Osteocyte (in vitro differentiated cells): ENCODE measurements around the gene USP5. TPM values are rescaled to one million over a fixed set of nuclear protein-coding genes. Genes with fewer than 3 reads are reported as not detected.
A peak's percentile ranks its signal among the peaks of the same experiment; 100 is the strongest.

Source experiments
- DNase-seq: peaks from one replicate; pipeline ENCODE4 v3.0.0; 2021; ENCODE audit warnings: mixed read lengths; ENCODE audit not compliant: unreplicated experiment; ENCODE audit errors: extremely low spot score
- H3K27ac Mint-ChIP-seq: one replicate; pipeline ENCODE4 v1.8.0; 2021; ENCODE audit warnings: mild to moderate bottlenecking, mixed read lengths; ENCODE audit not compliant: unreplicated experiment
- H3K27me3 Mint-ChIP-seq: one replicate; pipeline ENCODE4 v1.8.0; 2021; ENCODE audit warnings: mixed read lengths; ENCODE audit not compliant: unreplicated experiment
- H3K36me3 Mint-ChIP-seq: one replicate; pipeline ENCODE4 v1.8.0; 2021; ENCODE audit warnings: mixed read lengths; ENCODE audit not compliant: unreplicated experiment
- H3K4me1 Mint-ChIP-seq: one replicate; pipeline ENCODE4 v1.8.0; 2021; ENCODE audit warnings: mixed read lengths; ENCODE audit not compliant: unreplicated experiment
- H3K4me3 Mint-ChIP-seq: one replicate; pipeline ENCODE4 v1.8.0; 2021; ENCODE audit warnings: mild to moderate bottlenecking, moderate library complexity, mixed read lengths; ENCODE audit not compliant: unreplicated experiment
- H3K9me3 Mint-ChIP-seq: one replicate; pipeline ENCODE4 v1.8.0; 2021; ENCODE audit warnings: mixed read lengths; ENCODE audit not compliant: unreplicated experiment
- long read RNA-seq: library from polyadenylated mRNA; unstranded; transcript quantifications from one replicate; pipeline ENCODE4 v2.0.0, GENCODE V29; 2021
- total RNA-seq: library from RNA; stranded (reverse); gene quantifications from 2 replicates; pipeline ENCODE4 v1.2.1, GENCODE V29; 2021
- TF ChIP-seq, protein P1 (sequence below): fragments of 200-600 bp; sonication (generic); IDR thresholded peaks from 2 replicates; pipeline ENCODE4 v1.5.0; 2021; ENCODE audit warnings: antibody characterized with exemption, mild to moderate bottlenecking, moderate library complexity

USP5 gene, protein sequence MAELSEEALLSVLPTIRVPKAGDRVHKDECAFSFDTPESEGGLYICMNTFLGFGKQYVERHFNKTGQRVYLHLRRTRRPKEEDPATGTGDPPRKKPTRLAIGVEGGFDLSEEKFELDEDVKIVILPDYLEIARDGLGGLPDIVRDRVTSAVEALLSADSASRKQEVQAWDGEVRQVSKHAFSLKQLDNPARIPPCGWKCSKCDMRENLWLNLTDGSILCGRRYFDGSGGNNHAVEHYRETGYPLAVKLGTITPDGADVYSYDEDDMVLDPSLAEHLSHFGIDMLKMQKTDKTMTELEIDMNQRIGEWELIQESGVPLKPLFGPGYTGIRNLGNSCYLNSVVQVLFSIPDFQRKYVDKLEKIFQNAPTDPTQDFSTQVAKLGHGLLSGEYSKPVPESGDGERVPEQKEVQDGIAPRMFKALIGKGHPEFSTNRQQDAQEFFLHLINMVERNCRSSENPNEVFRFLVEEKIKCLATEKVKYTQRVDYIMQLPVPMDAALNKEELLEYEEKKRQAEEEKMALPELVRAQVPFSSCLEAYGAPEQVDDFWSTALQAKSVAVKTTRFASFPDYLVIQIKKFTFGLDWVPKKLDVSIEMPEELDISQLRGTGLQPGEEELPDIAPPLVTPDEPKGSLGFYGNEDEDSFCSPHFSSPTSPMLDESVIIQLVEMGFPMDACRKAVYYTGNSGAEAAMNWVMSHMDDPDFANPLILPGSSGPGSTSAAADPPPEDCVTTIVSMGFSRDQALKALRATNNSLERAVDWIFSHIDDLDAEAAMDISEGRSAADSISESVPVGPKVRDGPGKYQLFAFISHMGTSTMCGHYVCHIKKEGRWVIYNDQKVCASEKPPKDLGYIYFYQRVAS
- total RNA-seq, result 113 and 114 TPM in 2 replicates
- long read RNA-seq, partial matches to known transcripts, result 4 of 10 reads
- long read RNA-seq, other reads (novel, unspliced or antisense), result 2 of 10 reads

GRCh38 chr12:6851921-6852650 is at the start of gene USP5:
Gene USP5, plus strand, starts transcription at chr12:6852150. Its CDS starts 30 bp downstream, at chr12:6852180.
- Mint-ChIP-seq H3K27ac (peak within 1 kb of the TSS; percentile 99), H3K36me3 (peaks cover 13% of the 10 kb centered on the region), H3K27me3 (no peaks in the 10 kb centered on the region), H3K4me3 (peak within 1 kb of the TSS; percentile 97), H3K4me1 (peaks cover 34% of the 10 kb centered on the region), H3K9me3 (no peaks in the 10 kb centered on the region)
- TF ChIP-seq, protein P1, sequence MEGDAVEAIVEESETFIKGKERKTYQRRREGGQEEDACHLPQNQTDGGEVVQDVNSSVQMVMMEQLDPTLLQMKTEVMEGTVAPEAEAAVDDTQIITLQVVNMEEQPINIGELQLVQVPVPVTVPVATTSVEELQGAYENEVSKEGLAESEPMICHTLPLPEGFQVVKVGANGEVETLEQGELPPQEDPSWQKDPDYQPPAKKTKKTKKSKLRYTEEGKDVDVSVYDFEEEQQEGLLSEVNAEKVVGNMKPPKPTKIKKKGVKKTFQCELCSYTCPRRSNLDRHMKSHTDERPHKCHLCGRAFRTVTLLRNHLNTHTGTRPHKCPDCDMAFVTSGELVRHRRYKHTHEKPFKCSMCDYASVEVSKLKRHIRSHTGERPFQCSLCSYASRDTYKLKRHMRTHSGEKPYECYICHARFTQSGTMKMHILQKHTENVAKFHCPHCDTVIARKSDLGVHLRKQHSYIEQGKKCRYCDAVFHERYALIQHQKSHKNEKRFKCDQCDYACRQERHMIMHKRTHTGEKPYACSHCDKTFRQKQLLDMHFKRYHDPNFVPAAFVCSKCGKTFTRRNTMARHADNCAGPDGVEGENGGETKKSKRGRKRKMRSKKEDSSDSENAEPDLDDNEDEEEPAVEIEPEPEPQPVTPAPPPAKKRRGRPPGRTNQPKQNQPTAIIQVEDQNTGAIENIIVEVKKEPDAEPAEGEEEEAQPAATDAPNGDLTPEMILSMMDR, result no peak
- DNase-seq, result peak; percentile 99

DNA sequence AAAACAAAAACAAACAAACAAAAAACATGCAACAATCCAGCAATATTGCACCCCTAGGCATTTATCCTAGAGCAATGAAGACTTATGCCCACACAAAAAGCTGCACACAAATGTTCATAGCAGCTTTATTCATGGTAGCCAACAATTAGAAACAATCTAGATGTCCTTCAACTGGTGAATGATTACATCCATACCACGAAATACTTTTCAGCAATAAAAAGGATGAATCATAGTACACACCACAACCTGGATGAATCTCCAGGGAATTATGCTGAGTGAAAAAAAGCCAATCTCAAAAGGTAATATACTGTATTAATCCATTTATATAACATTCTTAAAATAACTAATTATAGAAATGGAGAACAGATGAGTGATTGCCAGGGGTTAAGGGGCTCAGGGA is 44.8 kb upstream of the USP5 start:
- no peak overlapping the region for H3K4me3 Mint-ChIP-seq
- no peaks in the 10 kb centered on the region for H3K4me1 Mint-ChIP-seq
- H3K36me3 Mint-ChIP-seq, result peaks cover 2% of the 10 kb centered on the region
- H3K27ac Mint-ChIP-seq, result no peak overlapping the region
- peaks cover 16% of the 10 kb centered on the region for H3K27me3 Mint-ChIP-seq
- H3K9me3 Mint-ChIP-seq, result peaks cover 4% of the 10 kb centered on the region
- no peak for DNase-seq
- TF ChIP-seq, protein P1, result no peak

DNA sequence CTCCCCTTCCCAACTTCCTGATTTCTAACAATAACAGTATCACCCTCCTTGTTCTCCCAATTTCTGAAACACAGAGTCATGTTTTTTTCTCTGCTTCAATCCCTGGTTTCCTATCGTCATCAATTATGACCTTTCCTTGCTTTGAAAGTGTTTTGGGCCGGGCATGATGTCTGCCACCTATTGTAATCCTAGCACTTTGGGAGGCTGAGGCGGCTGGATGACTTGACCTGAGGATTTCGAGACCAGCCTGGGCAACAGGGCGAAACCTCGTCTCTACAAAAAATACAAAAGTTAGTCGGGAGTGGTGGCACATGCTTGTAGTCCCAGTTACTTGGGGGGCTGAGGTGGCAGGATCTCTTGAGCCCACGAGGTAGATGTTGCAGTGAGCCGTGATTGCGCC is 42.9 kb upstream of the USP5 start:
- no peak overlapping the region for H3K27ac Mint-ChIP-seq
- H3K4me1 Mint-ChIP-seq, result no peaks in the 10 kb centered on the region
- peaks cover 2% of the 10 kb centered on the region for H3K36me3 Mint-ChIP-seq
- TF ChIP-seq, protein P1, result no peak
- H3K9me3 Mint-ChIP-seq, result peaks cover 3% of the 10 kb centered on the region
- peaks cover 25% of the 10 kb centered on the region for H3K27me3 Mint-ChIP-seq
- H3K4me3 Mint-ChIP-seq, result no peak overlapping the region
- no peak for DNase-seq

- H3K36me3 Mint-ChIP-seq, result peaks cover 2% of the 10 kb centered on the region
- H3K4me1 Mint-ChIP-seq, result no peaks in the 10 kb centered on the region
- peaks cover 37% of the 10 kb centered on the region for H3K27me3 Mint-ChIP-seq
- no peak for DNase-seq
- TF ChIP-seq, protein P1, result no peak
- H3K4me3 Mint-ChIP-seq, result no peak overlapping the region
- H3K27ac Mint-ChIP-seq, result no peak overlapping the region
- H3K9me3 Mint-ChIP-seq, result no peaks in the 10 kb centered on the region
These were observed 41.2 kb upstream of the USP5 start for GRCh38 chr12:6810758-6811157.
